Measurements from ENCODE around the gene SYNGR3. TPM values are rescaled to one million over a fixed set of nuclear protein-coding genes. Genes with fewer than 3 reads are reported as not detected.

The SYNGR3 gene, protein sequence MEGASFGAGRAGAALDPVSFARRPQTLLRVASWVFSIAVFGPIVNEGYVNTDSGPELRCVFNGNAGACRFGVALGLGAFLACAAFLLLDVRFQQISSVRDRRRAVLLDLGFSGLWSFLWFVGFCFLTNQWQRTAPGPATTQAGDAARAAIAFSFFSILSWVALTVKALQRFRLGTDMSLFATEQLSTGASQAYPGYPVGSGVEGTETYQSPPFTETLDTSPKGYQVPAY
- 7.3 TPM for polyA plus RNA-seq (2012; ENCODE audit: insufficient read length, low read depth)

DNA sequence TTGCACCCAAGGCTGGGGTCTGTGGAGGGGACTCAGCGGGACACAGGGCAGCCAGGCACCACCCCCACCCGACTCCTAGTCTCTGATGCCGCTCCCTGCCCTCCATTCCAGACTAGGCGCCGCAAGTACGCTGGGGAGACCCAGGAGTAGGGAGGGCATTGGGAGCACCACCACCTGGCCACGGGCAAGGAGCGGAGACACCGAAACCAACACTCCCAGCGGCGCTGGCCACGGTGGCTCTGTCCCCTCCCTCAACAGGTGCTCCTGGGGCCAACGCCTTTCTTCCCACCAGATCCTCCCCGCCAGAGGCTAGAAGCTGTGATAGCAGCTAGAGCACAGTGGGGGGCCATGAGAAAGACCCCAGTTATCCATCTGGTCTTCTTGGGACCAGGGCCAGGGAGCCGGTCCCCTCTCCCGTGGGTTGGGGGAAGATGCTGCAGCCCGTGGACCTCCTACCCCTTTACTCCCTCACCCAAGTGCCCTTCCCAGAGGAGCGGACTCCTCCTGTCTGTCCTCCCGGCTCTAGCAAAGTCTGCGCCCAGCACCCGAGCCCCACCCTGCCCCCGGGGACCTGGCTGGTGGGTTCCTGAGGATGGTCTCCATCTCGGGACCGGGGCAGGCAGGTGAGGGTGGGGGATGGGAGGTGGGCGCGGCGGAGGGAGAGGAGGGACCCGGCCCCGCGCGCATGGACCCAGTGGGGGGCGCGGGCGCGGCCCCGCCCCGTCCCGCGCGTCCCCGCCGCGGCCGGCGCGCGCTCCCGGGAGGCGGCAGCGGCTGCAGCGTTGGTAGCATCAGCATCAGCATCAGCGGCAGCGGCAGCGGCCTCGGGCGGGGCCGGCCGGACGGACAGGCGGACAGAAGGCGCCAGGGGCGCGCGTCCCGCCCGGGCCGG is at the start of gene SYNGR3:
Gene SYNGR3 (plus strand): TSS at position 762 of the 892 bp plus-strand sequence. CDS start 133 bp downstream, outside the sequence.
- TF ChIP-seq, protein P1, sequence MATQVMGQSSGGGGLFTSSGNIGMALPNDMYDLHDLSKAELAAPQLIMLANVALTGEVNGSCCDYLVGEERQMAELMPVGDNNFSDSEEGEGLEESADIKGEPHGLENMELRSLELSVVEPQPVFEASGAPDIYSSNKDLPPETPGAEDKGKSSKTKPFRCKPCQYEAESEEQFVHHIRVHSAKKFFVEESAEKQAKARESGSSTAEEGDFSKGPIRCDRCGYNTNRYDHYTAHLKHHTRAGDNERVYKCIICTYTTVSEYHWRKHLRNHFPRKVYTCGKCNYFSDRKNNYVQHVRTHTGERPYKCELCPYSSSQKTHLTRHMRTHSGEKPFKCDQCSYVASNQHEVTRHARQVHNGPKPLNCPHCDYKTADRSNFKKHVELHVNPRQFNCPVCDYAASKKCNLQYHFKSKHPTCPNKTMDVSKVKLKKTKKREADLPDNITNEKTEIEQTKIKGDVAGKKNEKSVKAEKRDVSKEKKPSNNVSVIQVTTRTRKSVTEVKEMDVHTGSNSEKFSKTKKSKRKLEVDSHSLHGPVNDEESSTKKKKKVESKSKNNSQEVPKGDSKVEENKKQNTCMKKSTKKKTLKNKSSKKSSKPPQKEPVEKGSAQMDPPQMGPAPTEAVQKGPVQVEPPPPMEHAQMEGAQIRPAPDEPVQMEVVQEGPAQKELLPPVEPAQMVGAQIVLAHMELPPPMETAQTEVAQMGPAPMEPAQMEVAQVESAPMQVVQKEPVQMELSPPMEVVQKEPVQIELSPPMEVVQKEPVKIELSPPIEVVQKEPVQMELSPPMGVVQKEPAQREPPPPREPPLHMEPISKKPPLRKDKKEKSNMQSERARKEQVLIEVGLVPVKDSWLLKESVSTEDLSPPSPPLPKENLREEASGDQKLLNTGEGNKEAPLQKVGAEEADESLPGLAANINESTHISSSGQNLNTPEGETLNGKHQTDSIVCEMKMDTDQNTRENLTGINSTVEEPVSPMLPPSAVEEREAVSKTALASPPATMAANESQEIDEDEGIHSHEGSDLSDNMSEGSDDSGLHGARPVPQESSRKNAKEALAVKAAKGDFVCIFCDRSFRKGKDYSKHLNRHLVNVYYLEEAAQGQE (IDR thresholded peaks at IDR 0.05; ENCODE audit: insufficient read depth in 1 of 2, low read depth in 2 of 2, low read length in 2 of 2) = no peak
- TF ChIP-seq TAF1 (IDR thresholded peaks at IDR 0.05; ENCODE audit: borderline replicate concordance, insufficient read depth, low read length) (no peak), SIN3A (IDR thresholded peaks at IDR 0.05; ENCODE audit: borderline replicate concordance, insufficient read depth, low read length) (no peak), FOXP2 (optimal IDR thresholded peaks at IDR 0.05; ENCODE audit: borderline replicate concordance, extremely low read depth, extremely low read length, insufficient read depth) (no peak), POLR2AphosphoS5 (IDR thresholded peaks at IDR 0.05; ENCODE audit: low read depth, low read length) (no peak)

DNA sequence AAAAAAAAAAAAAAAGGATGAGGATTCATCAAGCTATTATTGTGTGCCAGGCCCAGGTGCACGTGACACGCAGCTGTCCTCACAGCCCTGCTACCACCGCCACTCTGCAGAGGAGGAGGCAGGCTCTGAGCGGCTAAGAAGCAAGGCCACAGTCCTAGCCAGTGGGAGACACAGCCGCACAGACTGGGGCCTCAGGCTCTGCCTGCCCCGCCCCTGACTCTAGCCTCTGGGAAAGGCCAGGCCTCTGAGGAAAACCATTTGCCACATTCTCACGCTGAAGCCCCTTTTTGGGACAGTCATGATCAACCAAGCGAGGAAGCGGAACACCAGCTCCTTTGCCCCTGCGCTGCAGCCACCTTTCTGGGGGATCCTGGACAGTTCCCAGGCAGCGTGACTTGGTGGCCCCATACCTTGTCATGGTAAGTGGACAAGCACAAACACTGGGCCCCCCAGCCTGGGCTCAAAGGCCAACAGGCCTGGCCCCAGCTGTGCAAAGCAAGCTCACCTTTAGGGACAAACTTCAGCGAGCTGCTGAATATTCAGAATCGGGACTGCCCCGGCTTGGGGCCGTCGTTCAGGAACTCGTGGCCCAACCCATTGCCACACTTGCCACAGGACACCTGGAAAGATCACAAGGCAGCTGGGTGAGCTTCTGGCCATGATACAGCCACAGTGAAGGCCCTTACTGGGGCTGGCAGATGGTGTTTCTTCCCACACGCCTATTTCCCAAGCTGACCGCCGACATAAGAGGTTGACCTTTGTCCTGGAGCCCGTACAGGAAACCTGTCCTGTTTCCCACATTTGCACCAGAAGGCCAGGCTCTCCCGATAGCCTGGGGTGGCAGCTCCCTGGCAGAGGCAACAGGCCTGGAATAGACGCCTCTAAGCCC is 49.3 kb upstream of the SYNGR3 start:
- TF ChIP-seq, protein P1 (IDR thresholded peaks at IDR 0.05; ENCODE audit: insufficient read depth in 1 of 2, low read depth in 2 of 2, low read length in 2 of 2) = no peak
- no peak for TF ChIP-seq POLR2AphosphoS5 (IDR thresholded peaks at IDR 0.05; ENCODE audit: low read depth, low read length)
- no peak for TF ChIP-seq TAF1 (IDR thresholded peaks at IDR 0.05; ENCODE audit: borderline replicate concordance, insufficient read depth, low read length)
- TF ChIP-seq SIN3A (IDR thresholded peaks at IDR 0.05; ENCODE audit: borderline replicate concordance, insufficient read depth, low read length) = no peak
- no peak for TF ChIP-seq FOXP2 (optimal IDR thresholded peaks at IDR 0.05; ENCODE audit: borderline replicate concordance, extremely low read depth, extremely low read length, insufficient read depth)

DNA sequence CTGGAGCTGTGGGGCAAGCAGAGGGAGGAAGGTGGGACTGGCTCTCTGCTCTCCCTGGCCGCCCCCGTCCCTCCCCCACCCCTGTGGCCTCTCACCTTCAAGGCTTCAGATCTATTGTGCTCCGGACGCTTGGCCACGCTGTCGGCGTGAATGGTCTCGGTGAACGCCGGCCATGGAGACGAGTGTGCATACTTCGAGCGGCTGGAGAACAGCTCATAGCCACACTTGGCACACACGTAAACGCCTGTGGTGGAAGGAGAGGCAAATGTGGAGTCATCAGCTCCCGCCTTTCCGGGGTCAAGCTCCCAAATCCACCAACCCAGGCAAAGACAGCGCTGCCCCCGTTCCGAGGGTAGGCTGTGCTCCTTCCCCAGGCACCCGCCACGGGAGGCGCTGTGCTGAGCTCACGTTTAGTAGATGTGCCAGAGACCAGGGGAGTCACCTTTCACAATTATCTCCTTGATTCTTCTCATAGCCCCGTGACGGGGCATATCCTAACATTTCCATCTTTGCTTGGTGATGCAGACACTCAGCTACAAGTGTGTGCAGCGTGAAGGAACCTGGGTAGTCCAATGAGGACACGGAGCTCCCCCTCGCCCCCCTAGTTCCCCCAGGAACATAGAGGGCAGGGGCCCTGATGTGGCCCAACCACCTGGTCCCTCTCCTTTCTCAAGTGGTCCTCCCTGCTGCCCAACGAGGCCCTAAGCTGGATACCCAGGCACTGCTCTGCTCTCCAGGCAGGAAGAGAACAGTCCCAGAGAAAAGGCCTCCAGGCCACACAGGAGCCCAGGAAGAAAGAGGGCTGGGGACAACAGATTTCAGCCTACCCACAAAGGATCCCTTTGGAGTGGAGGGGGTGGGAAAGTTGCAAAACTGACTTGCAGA is 48.4 kb upstream of the SYNGR3 start:
- TF ChIP-seq TAF1 (IDR thresholded peaks at IDR 0.05; ENCODE audit: borderline replicate concordance, insufficient read depth, low read length) (no peak), SIN3A (IDR thresholded peaks at IDR 0.05; ENCODE audit: borderline replicate concordance, insufficient read depth, low read length) (no peak), FOXP2 (optimal IDR thresholded peaks at IDR 0.05; ENCODE audit: borderline replicate concordance, extremely low read depth, extremely low read length, insufficient read depth) (no peak), POLR2AphosphoS5 (IDR thresholded peaks at IDR 0.05; ENCODE audit: low read depth, low read length) (no peak)
- TF ChIP-seq, protein P1 (IDR thresholded peaks at IDR 0.05; ENCODE audit: insufficient read depth in 1 of 2, low read depth in 2 of 2, low read length in 2 of 2) = no peak

Data from PFSK-1 (cell line).